Right cardiac atrium (tissue), 5 donors: ENCODE measurements around the gene TICAM2. TPM values are rescaled to one million over a fixed set of nuclear protein-coding genes. Genes with fewer than 3 reads are reported as not detected.

ENCODE experiments used
- ATAC-seq, 2 donors: fragments of 200-7000 bp; cut with Tn5 transposase; one replicate each; pipeline versions ENCODE4 v1.8.0 to v1.9.1; 2020; ENCODE audit warnings: moderate library complexity in 2 of 2, mild to moderate bottlenecking in 1 of 2
- DNase-seq, 3 donors: peaks; one replicate each; pipeline ENCODE4 v3.0.0-alpha.2; 2020
- H3K27ac ChIP-seq: one replicate; pipeline ENCODE4 v1.5.1; 2013; ENCODE audit warnings: mild to moderate bottlenecking, low read length, control low read depth, moderate library complexity
- H3K27me3 ChIP-seq: one replicate; pipeline ENCODE4 v1.6.1; 2013; ENCODE audit not compliant: control insufficient read depth, insufficient read depth
- H3K4me1 ChIP-seq: one replicate; pipeline ENCODE4 v1.6.1; 2013; ENCODE audit warnings: low read length; ENCODE audit not compliant: control insufficient read depth, insufficient read depth
- H3K4me3 ChIP-seq: one replicate; pipeline ENCODE4 v1.5.1; 2013; ENCODE audit warnings: low read length, control low read depth
- H3K9me3 ChIP-seq: one replicate; pipeline ENCODE4 v1.6.1; 2013; ENCODE audit warnings: low read length; ENCODE audit not compliant: control insufficient read depth
- WGBS: extraction: QIAGEN DNeasy Blood & Tissue Kit; methylation state at CpG from one replicate; pipeline ENCODE4 v1.1.7; 2013; 5-methylcytosine and 5-hydroxymethylcytosine counted together
- intact Hi-C, 4 donors: fragments of 100-400 bp; cut with DNase I; formaldehyde crosslinking; loops; one replicate each; pipeline versions ENCODE4 v1.11.0 to v1.14.0; 2022 to 2023
- polyA plus RNA-seq: library from polyadenylated mRNA; stranded (reverse); fragments of 200-250 nt; gene quantifications from one replicate; pipeline ENCODE4 v1.2.3, GENCODE V29; 2013
- total RNA-seq, 4 donors: library from RNA; stranded (reverse); fragmentation: NEBNext Ultra II Directional; extraction: Animal tissue kit (Norgen Biotek cat#: 25700); gene quantifications; one replicate each; pipeline ENCODE4 v1.2.1, GENCODE V29; 2021
- donor health status: healthy with polysubstance abuse.
- donor health status: DM: no; HTN: yes; CAD: no.
- donor health status: DM: no; HTN: no; CAD: no.
- donor health status: DM: no; HTN: yes; CAD: no; lungs with severe emphysema.
- donor health status: DM: yes; HTN: yes; CAD: no.

The TICAM2 gene
- total and polyA plus RNA-seq, 5 donors = 1.5 to 4.3 (median 3.4) TPM

DNA sequence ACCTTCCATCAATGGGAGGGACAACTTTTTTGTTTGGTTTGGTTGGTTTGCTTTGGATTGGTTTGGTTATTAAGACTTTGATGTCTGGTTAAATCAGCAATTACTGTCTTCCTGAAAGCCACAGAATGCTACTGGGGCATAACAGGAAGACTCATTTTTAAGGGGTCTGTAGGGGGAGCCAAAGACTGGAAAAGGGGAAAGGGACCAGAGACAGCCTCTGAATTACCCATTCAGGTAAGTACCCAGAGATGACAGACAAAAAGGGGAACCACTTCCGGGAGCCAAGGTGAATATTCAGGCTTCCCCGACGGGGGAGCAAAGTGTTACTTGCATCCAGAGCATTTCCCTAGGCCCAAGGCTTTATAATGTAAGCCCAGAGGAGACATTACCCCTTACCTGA, 53.1 kb downstream of the TICAM2 start:
- H3K9me3 ChIP-seq = no peaks in the 10 kb centered on the region
- no peak for DNase-seq
- ATAC-seq = no peak
- no peak overlapping the region for H3K4me3 ChIP-seq
- WGBS = 74% methylated on average over 3 of the region's 3 CpGs
- intact Hi-C loops = loop anchor here in 1 of 4 donors (10.0 kb wide), 1 partner anchor 124 kb away; no protein-coding TSS in a partner anchor
- peaks cover 1% of the 10 kb centered on the region for H3K4me1 ChIP-seq
- H3K27ac ChIP-seq = no peak overlapping the region
- H3K27me3 ChIP-seq = no peaks in the 10 kb centered on the region

DNA sequence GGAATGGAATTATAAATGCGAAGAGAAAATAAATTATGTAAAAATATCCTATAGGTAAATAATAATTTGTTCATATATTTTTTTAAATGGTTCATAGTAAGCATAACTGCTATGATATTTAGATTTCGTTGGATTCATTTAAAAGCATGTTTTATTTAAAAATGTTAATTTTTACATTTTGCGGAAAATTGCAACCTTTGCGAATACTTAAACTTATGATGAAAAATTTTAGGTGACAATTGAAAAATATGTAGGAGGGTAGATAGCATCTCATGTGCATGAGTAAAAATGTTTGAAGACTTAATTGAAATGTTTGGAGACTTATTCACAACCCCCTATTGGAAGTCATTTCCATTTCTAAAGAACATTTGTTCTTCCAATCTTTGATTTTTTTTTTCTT, 53.6 kb downstream of the TICAM2 start:
- DNase-seq (no peak), ATAC-seq (no peak)
- H3K4me3 ChIP-seq = no peak overlapping the region
- H3K4me1 ChIP-seq = peaks cover 1% of the 10 kb centered on the region
- no peaks in the 10 kb centered on the region for H3K27me3 ChIP-seq
- H3K27ac ChIP-seq = no peak overlapping the region
- no peaks in the 10 kb centered on the region for H3K9me3 ChIP-seq
- intact Hi-C loops = loop anchor here in 1 of 4 donors (10.0 kb wide), 1 partner anchor 124 kb away; no protein-coding TSS in a partner anchor
- 93% methylated on average over 4 of the region's 4 CpGs for WGBS

DNA sequence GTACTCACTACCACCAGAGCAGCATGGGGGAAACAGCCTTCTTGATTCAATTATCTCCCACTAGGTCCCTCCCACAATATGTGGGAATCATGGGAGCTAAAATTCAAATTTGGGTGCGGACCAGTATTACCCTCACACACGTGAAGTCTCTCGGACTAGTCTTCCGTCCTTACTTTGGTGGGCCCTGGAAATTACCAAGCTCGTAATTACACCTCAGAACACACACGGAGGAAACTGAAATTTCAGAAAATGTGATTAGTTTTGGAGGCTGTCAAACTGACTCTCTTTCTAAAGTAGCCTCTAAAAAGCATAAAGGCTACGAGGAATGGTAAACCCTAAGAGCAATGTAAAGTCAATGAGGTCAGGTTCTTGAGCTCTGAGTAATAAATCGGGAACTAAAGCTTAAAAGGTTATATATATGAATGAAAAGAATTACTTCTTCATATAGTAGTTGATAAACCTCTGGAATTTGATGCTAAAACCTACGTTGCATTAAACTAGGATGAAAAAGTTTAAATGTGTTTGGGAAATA, 56.9 kb downstream of the TICAM2 start:
- DNase-seq (no peak), ATAC-seq (no peak)
- no peaks in the 10 kb centered on the region for H3K27me3 ChIP-seq
- H3K27ac ChIP-seq = peak overlapping the region; percentile 22
- intact Hi-C loops = loop anchor here in 1 of 4 donors (10.0 kb wide), 1 partner anchor 121 kb away; no protein-coding TSS in a partner anchor
- H3K4me3 ChIP-seq = no peak overlapping the region
- H3K4me1 ChIP-seq = no peaks in the 10 kb centered on the region
- no peaks in the 10 kb centered on the region for H3K9me3 ChIP-seq
- WGBS = 96% methylated on average over 9 of the region's 9 CpGs

- ATAC-seq (peak; percentile 99), DNase-seq (peak; percentile 98 to 99 (median 99))
- H3K27me3 ChIP-seq = no peaks in the 10 kb centered on the region
- intact Hi-C loops = loop anchor here in 2 of 4 donors (5.0 to 10.0 kb wide), 3 partner anchors 117 to 167 kb away; no protein-coding TSS in a partner anchor
- H3K4me3 ChIP-seq = peak within 1 kb of the TSS; percentile 72
- H3K27ac ChIP-seq = peak within 1 kb of the TSS; percentile 95
- no peaks in the 10 kb centered on the region for H3K9me3 ChIP-seq
- WGBS = under 1% methylated on average over 82 of the region's 82 CpGs
- H3K4me1 ChIP-seq = no peaks in the 10 kb centered on the region
Observed at GRCh38 chr5:115544436-115545350, 57.6 kb downstream of the TICAM2 start, which contains the start of gene FEM1C. TSS of gene FEM1C (minus strand) at chr5:115544775. CDS start at chr5:115543493, 1,282 bp downstream.

- under 1% methylated on average over 20 of the region's 20 CpGs for WGBS
- ATAC-seq (peak in 1 of 2 donors; percentile 57), DNase-seq (peak in 2 of 3 donors; percentile 71 to 81)
- no peaks in the 10 kb centered on the region for H3K9me3 ChIP-seq
- peaks cover 2% of the 10 kb centered on the region for H3K4me1 ChIP-seq
- no peaks in the 10 kb centered on the region for H3K27me3 ChIP-seq
- peak overlapping the region; percentile 95 for H3K27ac ChIP-seq
- intact Hi-C loops = loop anchor here in 2 of 4 donors (5.0 to 10.0 kb wide), 3 partner anchors 117 to 167 kb away; no protein-coding TSS in a partner anchor
- peak overlapping the region; percentile 72 for H3K4me3 ChIP-seq
Observed at GRCh38 chr5:115544043-115544435, 58.2 kb downstream of the TICAM2 start.

- DNase-seq = peak in 1 of 3 donors; percentile 33
- ATAC-seq = peak; percentile 48 to 58
- 3% methylated on average over 15 of the region's 15 CpGs for WGBS
- H3K27me3 ChIP-seq = no peaks in the 10 kb centered on the region
- H3K4me1 ChIP-seq = peaks cover 2% of the 10 kb centered on the region
- no peaks in the 10 kb centered on the region for H3K9me3 ChIP-seq
- peak overlapping the region; percentile 95 for H3K27ac ChIP-seq
- intact Hi-C loops = loop anchor here in 2 of 4 donors (5.0 to 10.0 kb wide), 3 partner anchors 116 to 166 kb away; no protein-coding TSS in a partner anchor
- peak overlapping the region; percentile 72 for H3K4me3 ChIP-seq
Observed at GRCh38 chr5:115543365-115544042, 58.8 kb downstream of the TICAM2 start.

DNA sequence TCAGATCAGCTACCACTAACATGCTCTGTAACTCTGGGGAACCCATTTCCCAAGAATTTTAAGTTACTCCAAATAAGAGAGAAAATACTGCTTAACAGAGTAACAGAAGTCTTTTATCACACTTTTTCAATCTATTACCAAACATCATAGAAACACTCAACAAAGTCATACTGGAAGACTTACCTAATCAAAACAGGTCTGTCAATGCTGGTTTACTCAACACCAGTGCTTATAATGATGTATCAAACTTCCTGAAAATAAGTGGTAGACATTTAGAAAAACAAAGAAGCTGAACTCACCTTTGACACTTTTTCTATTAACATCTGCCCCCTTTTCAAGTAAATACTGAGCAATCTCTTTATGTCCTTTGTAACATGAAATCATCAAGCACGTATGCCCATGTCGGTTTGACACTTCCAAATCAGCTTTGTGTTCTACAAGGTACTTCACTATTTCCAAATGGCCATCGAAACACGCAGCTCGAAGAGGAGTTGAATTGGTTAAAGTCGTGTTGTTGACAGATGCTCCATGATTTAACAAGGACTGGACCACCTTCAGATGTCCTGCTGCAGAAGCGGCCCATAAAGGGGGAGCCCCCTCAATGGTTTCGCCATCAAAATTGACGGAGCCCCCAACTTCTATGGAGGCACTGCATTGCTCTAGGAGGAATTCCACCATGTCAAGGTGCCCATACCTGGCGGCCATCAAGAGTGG, 59.5 kb downstream of the TICAM2 start:
- ATAC-seq = no peak
- Histone ChIP-seq H3K4me3 (peak overlapping the region; percentile 72), H3K4me1 (peaks cover 2% of the 10 kb centered on the region), H3K27ac (peak overlapping the region; percentile 54), H3K9me3 (no peaks in the 10 kb centered on the region), H3K27me3 (no peaks in the 10 kb centered on the region)
- intact Hi-C loops = loop anchor here in 2 of 4 donors (5.0 to 10.0 kb wide), 3 partner anchors 116 to 166 kb away; no protein-coding TSS in a partner anchor
- 42% methylated on average over 10 of the region's 10 CpGs for WGBS
- DNase-seq = peak in 1 of 3 donors; percentile 43

DNA sequence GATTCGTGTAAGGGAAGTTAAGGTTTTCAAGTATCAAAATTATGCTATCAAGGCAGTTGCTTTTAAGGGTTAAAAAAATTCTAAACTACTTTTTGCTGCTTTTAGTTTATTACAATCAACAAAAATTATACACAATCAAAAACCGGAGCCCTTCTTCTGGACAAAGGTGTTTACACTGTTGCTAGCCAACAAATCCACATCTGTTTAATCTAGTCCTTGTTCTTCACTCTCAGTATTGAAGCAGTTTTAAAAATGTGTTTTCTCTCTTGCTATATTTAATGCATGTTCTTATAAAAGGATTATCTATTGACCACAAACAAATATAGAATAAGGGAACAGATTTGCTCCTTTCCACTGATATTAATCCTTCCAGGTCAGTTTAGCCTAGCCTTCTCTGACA, 60.2 kb downstream of the TICAM2 start:
- WGBS = 9% methylated on average over 2 of the region's 2 CpGs

DNA sequence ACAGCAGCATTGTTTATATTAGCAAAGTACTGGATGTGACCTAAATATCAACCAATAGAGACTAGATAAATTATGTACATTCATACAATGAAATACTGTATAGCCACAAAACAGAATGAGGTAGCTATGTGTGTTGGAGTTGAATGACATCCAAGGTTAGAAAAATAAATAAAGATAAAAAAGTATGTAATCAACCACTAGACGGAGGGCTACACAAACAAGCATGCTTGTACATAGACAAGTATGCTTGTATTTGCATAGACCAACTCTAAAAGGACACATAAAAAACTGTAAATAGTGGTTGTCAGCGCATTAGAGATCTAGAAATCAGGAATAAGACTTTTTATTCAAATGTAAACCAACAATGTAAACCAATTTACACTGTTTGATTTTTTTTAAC, 60.7 kb downstream of the TICAM2 start:
- Histone ChIP-seq H3K4me1 (peaks cover 5% of the 10 kb centered on the region), H3K27me3 (no peaks in the 10 kb centered on the region), H3K4me3 (peak overlapping the region; percentile 72), H3K27ac (no peak overlapping the region), H3K9me3 (no peaks in the 10 kb centered on the region)
- ATAC-seq (no peak), DNase-seq (no peak)
- 24% methylated on average over 2 of the region's 2 CpGs for WGBS
- intact Hi-C loops = loop anchor here in 2 of 4 donors (5.0 to 10.0 kb wide), 3 partner anchors 114 to 164 kb away; no protein-coding TSS in a partner anchor

More for the DNA sequence above, 60.2 kb downstream of the TICAM2 start:
- no peaks in the 10 kb centered on the region for H3K9me3 ChIP-seq
- no peak for ATAC-seq
- H3K27me3 ChIP-seq = no peaks in the 10 kb centered on the region
- intact Hi-C loops = loop anchor here in 2 of 4 donors (5.0 to 10.0 kb wide), 3 partner anchors 115 to 165 kb away; no protein-coding TSS in a partner anchor
- H3K4me1 ChIP-seq = peaks cover 5% of the 10 kb centered on the region
- peak overlapping the region; percentile 72 for H3K4me3 ChIP-seq
- DNase-seq = no peak
- H3K27ac ChIP-seq = no peak overlapping the region
